Natural killer cell treated with Interleukin-12 subunit alpha and Interleukin-12 subunit beta and Interleukin-15 and Interleukin-18, amount 100 ng/mL, for 72 hours (primary cell): Measurements from ENCODE around the gene KLK2. TPM values are rescaled to one million over a fixed set of nuclear protein-coding genes. Genes with fewer than 3 reads are reported as not detected.

Experiments used
- ATAC-seq, 2 donors: fragments of 150-1000 bp; cut with Tn5 transposase in 1 of 2; sonication (Bioruptor Pico), chemical (Tn5 transposase) in 1 of 2; 2 replicates each; pipeline ENCODE4 v1.10.0; 2021
- DNase-seq: peaks from one replicate; pipeline ENCODE4 v3.0.0; 2022; ENCODE audit warnings: low spot score
- H3K27ac Mint-ChIP-seq, 2 donors: 1 replicate in 1 of 2; 2 replicates in 1 of 2; pipeline ENCODE4 v1.8.0; 2022; ENCODE audit warnings: mixed read lengths in 2 of 2, mild to moderate bottlenecking in 1 of 2, moderate library complexity in 1 of 2
- H3K27me3 Mint-ChIP-seq, 2 donors: 1 replicate in 1 of 2; 2 replicates in 1 of 2; pipeline ENCODE4 v1.8.0; 2022; ENCODE audit warnings: mixed read lengths in 2 of 2
- H3K36me3 Mint-ChIP-seq: one replicate; pipeline ENCODE4 v1.8.0; 2022; ENCODE audit warnings: mixed read lengths
- H3K4me1 Mint-ChIP-seq, 2 donors: 1 replicate in 1 of 2; 2 replicates in 1 of 2; pipeline ENCODE4 v1.8.0; 2022; ENCODE audit warnings: low read depth in 2 of 2, mixed read lengths in 2 of 2, mild to moderate bottlenecking in 1 of 2
- H3K4me3 Mint-ChIP-seq: one replicate; pipeline ENCODE4 v1.8.0; 2022; ENCODE audit warnings: mixed read lengths
- H3K9me3 Mint-ChIP-seq: 2 replicates; pipeline ENCODE4 v1.8.0; 2022; ENCODE audit warnings: mixed read lengths
- total RNA-seq, 2 donors: library from RNA; stranded (reverse); gene quantifications; one replicate each; pipeline ENCODE4 v1.2.3, GENCODE V29; 2022

The KLK2 gene
- total RNA-seq, result not detected

- ATAC-seq (no peak), DNase-seq (no peak)
- Mint-ChIP-seq H3K9me3 (no peaks in the 10 kb centered on the region), H3K4me1 (peaks cover 0 to 6% of the 10 kb centered on the region in 2 donors), H3K36me3 (no peaks in the 10 kb centered on the region), H3K4me3 (no peak within 1 kb of the TSS), H3K27ac (no peak within 1 kb of the TSS), H3K27me3 (peaks cover 10 to 20% of the 10 kb centered on the region in 2 donors)
Observed at GRCh38 chr19:50873056-50873455, at the start of gene KLK2. Gene KLK2, plus strand, starts transcription at chr19:50873439. Its CDS starts 35 bp downstream, at chr19:50873474.

DNA sequence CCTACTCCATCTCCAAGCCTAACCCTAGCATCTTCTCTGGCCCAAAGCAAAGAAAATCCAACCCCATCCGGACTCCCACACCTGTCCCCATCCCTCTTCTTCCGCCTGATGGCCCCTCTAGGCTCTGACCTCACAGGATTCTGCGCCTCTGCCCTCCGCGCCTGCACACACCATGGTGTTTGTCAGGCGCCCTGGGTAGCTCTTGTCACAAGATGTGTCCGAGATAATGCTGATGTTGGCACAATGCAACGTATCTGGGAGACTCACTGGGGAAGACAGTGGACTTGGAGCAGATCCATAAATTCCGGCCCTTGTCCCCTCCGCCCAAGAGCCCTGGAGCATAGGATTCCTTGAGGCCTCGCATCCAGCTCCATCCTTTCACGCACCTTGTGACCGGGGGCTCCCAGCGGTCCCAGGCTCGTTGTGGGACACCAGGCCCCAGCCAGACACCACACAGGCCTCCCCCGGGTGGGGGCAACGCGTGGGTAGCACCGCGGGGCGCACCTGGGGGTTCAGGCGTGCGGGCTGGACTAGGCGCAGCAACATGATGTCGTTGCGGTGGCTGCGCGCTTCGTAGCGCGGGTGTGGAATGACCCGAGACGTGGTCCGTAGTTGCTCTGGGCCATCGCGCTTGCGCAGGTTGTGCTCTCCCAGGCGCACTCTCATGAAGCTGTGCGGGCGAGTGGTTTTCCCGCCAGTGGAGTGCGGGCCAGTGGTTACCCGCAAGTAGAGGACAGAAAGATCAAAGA lies 46.6 kb upstream of the KLK2 start:
- ATAC-seq (no peak), DNase-seq (no peak)
- no peaks in the 10 kb centered on the region for H3K9me3 Mint-ChIP-seq
- no peak overlapping the region for H3K4me3 Mint-ChIP-seq
- no peaks in the 10 kb centered on the region for H3K36me3 Mint-ChIP-seq
- no peaks in the 10 kb centered on the region for H3K4me1 Mint-ChIP-seq
- H3K27ac Mint-ChIP-seq, result no peak overlapping the region
- peaks cover 25 to 39% of the 10 kb centered on the region in 2 donors for H3K27me3 Mint-ChIP-seq

DNA sequence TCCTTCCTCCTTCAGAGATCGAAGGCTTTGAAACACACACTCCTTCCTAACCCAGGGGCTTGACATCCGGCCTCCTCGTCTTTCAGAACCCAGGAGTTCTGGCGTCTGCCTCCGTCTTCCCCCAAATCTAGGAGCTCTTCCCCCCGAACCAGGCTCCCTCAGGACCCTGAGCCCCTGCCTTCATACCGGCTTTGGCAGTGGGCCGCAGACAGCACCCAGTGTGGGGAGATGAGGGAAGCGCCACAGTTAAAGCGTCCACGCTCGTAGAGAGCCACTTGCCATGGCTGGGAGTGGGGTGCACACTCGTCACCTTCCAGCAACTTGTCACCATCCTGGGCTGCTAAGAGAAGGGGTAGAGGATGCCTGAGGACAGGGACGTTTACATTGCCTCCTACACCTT lies 45.8 kb upstream of the KLK2 start:
- Mint-ChIP-seq H3K36me3 (no peaks in the 10 kb centered on the region), H3K4me1 (no peaks in the 10 kb centered on the region), H3K4me3 (no peak overlapping the region), H3K27ac (no peak overlapping the region), H3K27me3 (peaks cover 18 to 31% of the 10 kb centered on the region in 2 donors), H3K9me3 (no peaks in the 10 kb centered on the region)
- DNase-seq (no peak), ATAC-seq (no peak)

- Mint-ChIP-seq H3K27ac (no peak overlapping the region), H3K4me3 (no peak overlapping the region), H3K4me1 (no peaks in the 10 kb centered on the region), H3K36me3 (no peaks in the 10 kb centered on the region), H3K27me3 (peaks cover 25 to 28% of the 10 kb centered on the region in 2 donors), H3K9me3 (no peaks in the 10 kb centered on the region)
- ATAC-seq (no peak), DNase-seq (no peak)
Observed at GRCh38 chr19:50829801-50830200, 43.4 kb upstream of the KLK2 start.

GRCh38 chr19:50830266-50831025 lies 42.8 kb upstream of the KLK2 start:
- H3K27ac Mint-ChIP-seq, result no peak overlapping the region
- H3K4me1 Mint-ChIP-seq, result no peaks in the 10 kb centered on the region
- H3K4me3 Mint-ChIP-seq, result no peak overlapping the region
- DNase-seq (no peak), ATAC-seq (peak in 1 of 2 donors; percentile 26)
- no peaks in the 10 kb centered on the region for H3K36me3 Mint-ChIP-seq
- H3K9me3 Mint-ChIP-seq, result no peaks in the 10 kb centered on the region
- H3K27me3 Mint-ChIP-seq, result peaks cover 25 to 28% of the 10 kb centered on the region in 2 donors

DNA sequence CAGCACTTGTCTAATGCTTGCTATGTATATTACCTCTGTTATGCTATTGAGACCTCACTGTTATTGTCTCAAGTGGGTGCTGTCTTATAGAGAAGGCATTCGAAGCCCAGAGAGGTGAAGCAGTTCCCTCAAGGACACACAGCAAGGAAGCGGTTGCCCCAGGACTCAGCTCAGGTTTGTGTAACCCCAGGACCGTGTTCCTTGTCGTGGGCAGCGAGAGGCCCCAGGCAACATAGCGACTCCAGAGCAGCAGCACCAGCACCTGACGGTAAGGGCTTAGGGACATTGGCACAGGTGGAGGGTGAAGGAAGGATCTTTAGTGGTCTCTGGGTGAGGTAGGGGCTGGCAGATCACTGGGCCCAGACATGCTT lies 42.2 kb upstream of the KLK2 start:
- Mint-ChIP-seq H3K27me3 (peaks cover 25% of the 10 kb centered on the region in 2 donors), H3K9me3 (no peaks in the 10 kb centered on the region), H3K4me3 (no peak overlapping the region), H3K36me3 (no peaks in the 10 kb centered on the region), H3K4me1 (no peaks in the 10 kb centered on the region), H3K27ac (no peak overlapping the region)
- DNase-seq (no peak), ATAC-seq (no peak)

DNA sequence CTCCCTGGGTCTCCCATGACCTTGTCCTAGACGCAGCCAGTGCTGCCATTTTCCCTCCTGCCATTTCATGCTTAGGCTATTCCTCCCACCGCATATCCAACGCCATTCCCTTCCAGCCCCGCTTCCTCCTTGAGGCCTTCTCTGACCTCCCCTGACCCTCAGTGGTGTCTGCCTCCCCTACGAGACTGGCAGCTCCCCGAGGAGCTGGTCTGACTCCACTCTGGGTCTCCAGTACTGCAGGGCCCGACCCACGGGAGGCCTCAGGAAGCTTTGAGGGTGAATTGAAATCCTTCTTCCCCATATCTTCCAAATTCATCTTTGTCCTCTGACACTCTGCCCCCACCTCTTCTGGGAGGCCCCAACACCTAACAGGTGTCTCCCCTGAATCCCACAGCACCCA lies 40.6 kb upstream of the KLK2 start:
- Mint-ChIP-seq H3K9me3 (no peaks in the 10 kb centered on the region), H3K27me3 (peaks cover 21 to 30% of the 10 kb centered on the region in 2 donors), H3K27ac (no peak overlapping the region), H3K4me1 (peaks cover 0 to 14% of the 10 kb centered on the region in 2 donors), H3K36me3 (no peaks in the 10 kb centered on the region), H3K4me3 (no peak overlapping the region)
- ATAC-seq (no peak), DNase-seq (no peak)

DNA sequence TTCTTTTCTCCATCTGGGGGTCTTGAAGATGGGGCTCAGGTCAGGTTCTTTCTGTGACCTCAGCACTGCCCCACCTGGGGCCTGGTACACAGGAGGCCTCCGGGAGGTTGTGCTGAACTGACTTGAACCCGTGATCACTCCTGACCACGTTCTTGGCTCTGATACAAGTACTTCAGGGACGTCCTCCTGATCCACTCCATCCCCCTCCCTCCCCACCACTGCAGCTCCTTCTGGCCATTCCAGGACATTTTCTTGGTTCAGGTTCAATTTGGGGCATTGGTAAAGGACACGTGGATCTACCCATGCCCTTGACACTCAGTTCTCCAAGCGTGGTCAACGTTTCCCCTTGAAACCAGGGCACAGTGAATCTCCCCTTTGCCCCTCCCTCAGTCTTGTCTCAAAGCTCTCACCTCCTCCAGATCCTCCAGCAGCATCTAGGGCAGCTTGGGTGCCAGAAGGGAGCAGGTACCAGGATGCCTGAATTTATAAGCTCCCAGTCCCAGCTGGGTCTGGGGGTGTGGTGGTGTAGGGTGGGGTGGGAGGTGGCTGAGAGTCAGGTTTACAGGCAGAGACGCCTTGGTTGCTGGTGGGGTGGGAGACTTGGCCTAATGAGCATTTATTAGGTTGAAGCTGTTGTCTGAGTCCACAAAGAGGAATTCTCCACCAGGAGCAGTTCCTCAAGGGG lies 40.0 kb upstream of the KLK2 start, which contains the start of gene KLK15:
KLK15 (minus strand) TSS at position 458 of the 685 bp plus-strand sequence. CDS start 2,082 bp downstream, outside the sequence.
- no peak for ATAC-seq
- no peak within 1 kb of the TSS for H3K4me3 Mint-ChIP-seq
- H3K9me3 Mint-ChIP-seq, result no peaks in the 10 kb centered on the region
- H3K27ac Mint-ChIP-seq, result no peak within 1 kb of the TSS
- peaks cover 0 to 16% of the 10 kb centered on the region in 2 donors for H3K4me1 Mint-ChIP-seq
- DNase-seq, result no peak
- no peaks in the 10 kb centered on the region for H3K36me3 Mint-ChIP-seq
- peaks cover 16 to 32% of the 10 kb centered on the region in 2 donors for H3K27me3 Mint-ChIP-seq

DNA sequence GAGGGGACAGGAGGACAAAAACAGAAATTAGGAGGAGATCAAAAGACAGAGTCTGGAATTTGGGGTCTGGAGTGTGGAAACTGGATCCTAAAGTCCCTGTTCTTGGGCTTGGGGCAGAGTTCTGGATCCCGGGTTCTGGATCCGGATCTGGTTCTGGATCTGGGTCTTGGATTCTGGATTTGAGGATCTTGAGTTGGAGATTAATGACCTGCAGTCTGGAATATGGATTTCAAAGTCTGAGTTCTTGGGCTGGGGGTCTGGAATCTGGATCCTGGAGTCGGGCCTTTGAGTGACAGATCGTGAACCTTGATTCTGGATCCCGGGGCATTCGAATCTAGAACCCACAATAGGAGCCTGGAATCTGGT lies 39.5 kb upstream of the KLK2 start:
- peaks cover 16 to 34% of the 10 kb centered on the region in 2 donors for H3K27me3 Mint-ChIP-seq
- no peaks in the 10 kb centered on the region for H3K9me3 Mint-ChIP-seq
- no peak for ATAC-seq
- no peak for DNase-seq
- H3K4me1 Mint-ChIP-seq, result peaks cover 0 to 17% of the 10 kb centered on the region in 2 donors
- H3K27ac Mint-ChIP-seq, result no peak overlapping the region
- H3K36me3 Mint-ChIP-seq, result no peaks in the 10 kb centered on the region
- no peak overlapping the region for H3K4me3 Mint-ChIP-seq

DNA sequence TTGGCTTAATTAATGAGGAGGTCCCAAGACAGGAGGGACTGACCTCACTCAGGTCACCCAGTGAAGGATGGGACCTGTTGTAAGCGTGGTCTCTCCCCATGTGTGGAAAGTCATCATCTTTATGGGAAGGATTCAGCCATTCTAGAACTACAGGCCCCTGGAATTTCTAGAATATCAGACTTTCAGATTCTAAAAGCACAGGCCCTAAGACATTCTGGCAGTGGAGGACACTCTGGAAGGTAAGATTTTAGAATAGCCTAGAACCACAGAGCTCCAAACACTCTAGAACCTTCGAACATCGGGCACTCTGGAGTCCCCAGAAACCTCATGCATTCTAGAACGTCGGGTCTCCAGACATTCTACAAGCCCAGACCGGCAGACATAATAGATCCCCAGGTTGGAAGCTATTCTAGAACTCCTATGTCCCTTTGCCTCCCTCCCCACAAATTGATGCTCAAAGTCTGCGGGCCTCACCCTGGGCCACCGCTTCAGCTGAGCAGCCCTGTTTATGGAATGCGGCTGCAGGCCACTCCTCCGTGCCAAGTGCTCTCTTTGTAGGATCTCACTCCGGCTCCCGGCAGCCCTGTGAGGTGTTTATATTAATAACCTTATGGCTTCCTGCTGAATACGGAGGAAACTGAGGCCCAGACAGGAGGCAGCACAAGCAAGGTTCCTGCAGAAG lies 38.0 kb upstream of the KLK2 start:
- DNase-seq (no peak), ATAC-seq (no peak)
- Mint-ChIP-seq H3K9me3 (no peaks in the 10 kb centered on the region), H3K27ac (no peak overlapping the region), H3K4me3 (peak overlapping the region; percentile 73), H3K4me1 (peaks cover 0 to 17% of the 10 kb centered on the region in 2 donors), H3K27me3 (peaks cover 16 to 37% of the 10 kb centered on the region in 2 donors), H3K36me3 (no peaks in the 10 kb centered on the region)

DNA sequence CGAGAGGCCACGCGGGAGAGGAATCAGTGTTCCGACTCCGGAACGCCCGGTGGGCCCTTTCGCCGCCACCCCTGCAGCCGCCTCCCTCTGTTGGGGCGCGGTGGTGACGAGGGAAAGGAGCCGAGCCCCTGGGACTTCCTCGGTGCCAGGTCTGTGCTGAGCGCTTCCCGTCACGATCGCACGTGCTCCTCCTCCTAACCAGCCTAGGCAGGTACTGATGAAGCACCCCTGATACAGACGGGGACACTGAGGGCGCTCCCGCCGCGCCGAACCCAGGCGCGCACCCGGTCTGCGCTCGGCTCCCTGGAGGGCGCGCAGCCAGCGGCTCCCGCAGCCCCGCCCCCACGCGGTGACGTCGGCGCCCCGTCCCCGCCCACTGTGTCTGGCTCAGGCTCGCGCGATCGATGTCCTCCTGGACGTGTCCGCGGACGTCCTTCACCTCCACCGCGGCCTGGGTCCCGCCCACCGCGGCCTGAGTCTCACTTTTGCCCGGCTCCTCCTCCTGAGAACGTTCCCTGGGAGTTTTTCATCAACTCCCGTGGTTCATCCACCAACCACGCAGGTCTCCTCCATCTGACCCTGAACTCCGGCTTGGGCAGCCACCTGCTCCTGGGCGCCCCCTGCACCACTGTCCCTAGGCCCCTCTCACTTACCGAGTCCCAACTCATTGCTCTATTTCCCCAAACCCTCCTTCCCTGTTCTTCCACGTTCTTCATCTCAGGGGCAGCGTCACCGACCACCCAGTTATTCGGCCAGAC lies 37.3 kb upstream of the KLK2 start:
- H3K9me3 Mint-ChIP-seq, result no peaks in the 10 kb centered on the region
- H3K36me3 Mint-ChIP-seq, result no peaks in the 10 kb centered on the region
- ATAC-seq (peak; percentile 93 to 94), DNase-seq (peak; percentile 78)
- H3K27ac Mint-ChIP-seq, result no peak overlapping the region
- peaks cover 0 to 17% of the 10 kb centered on the region in 2 donors for H3K4me1 Mint-ChIP-seq
- peak overlapping the region; percentile 73 for H3K4me3 Mint-ChIP-seq
- H3K27me3 Mint-ChIP-seq, result peaks cover 16 to 36% of the 10 kb centered on the region in 2 donors

DNA sequence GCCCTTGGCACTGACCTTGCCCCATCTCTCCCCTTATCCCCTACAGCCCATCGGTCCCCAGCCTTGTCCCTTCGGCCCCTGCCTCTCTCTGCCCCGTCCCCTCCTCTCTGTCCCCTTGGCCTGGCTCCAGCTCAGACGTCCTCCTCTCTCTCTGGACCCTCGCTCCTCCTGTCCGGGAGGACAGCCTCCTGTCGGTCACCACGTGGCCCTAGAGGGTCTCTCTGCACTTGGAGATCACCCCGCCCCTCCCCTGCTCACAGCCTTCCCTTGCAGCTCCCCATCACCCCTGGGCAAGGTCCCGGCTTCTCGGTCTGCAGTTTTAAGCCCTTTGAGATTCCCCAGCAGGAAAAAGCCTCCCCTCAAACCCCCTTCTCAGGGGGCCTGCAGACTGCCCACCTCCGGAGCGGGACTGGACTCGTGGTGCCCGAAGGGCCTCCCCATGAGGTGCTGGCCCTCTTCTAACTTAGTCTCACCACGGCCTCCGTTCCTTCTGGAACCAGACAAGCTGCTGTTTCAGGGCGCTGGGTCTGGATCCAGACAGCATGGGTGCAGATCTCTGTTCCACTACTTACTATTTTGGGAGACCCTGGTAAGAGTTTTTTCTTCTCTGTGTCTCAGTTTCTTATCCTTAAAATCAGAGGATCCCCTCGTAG lies 36.6 kb upstream of the KLK2 start:
- Mint-ChIP-seq H3K27me3 (peaks cover 23 to 31% of the 10 kb centered on the region in 2 donors), H3K9me3 (no peaks in the 10 kb centered on the region), H3K27ac (no peak overlapping the region), H3K4me3 (peak overlapping the region; percentile 73), H3K36me3 (no peaks in the 10 kb centered on the region), H3K4me1 (peaks cover 0 to 17% of the 10 kb centered on the region in 2 donors)
- ATAC-seq (no peak), DNase-seq (no peak)
